ENCODE results near the gene IGF2. TPM values are rescaled to one million over a fixed set of nuclear protein-coding genes. Genes with fewer than 3 reads are reported as not detected.

The IGF2 gene
- total RNA-seq, 1 experiment from 2014 or later = 1.5 TPM

- POLR2A ChIA-PET = no interaction called here
- H3K27me3 Mint-ChIP-seq (ENCODE audit: low read depth) = peaks cover 15% of the 10 kb centered on the region
- CTCF ChIA-PET = interaction anchor here (0.5 to 2.1 kb wide), 19 partner anchors 8 to 441 kb away, joined by 3 to 21 read pairs (median 4); no protein-coding TSS in a partner anchor
- no peak for TF ChIP-seq ZNF423 (CRISPR knock-in tag; IDR thresholded peaks at IDR 0.05)
- no peak for TF ChIP-seq TEAD1 (CRISPR knock-in tag; IDR thresholded peaks at IDR 0.05)
- TF ChIP-seq NFYB (CRISPR knock-in tag; conservative IDR thresholded peaks at IDR 0.05; ENCODE audit: low read depth) = no peak
- TF ChIP-seq, protein P1, sequence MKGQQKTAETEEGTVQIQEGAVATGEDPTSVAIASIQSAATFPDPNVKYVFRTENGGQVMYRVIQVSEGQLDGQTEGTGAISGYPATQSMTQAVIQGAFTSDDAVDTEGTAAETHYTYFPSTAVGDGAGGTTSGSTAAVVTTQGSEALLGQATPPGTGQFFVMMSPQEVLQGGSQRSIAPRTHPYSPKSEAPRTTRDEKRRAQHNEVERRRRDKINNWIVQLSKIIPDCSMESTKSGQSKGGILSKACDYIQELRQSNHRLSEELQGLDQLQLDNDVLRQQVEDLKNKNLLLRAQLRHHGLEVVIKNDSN (CRISPR knock-in tag; IDR thresholded peaks at IDR 0.05) = no peak
- TF ChIP-seq, protein P2, sequence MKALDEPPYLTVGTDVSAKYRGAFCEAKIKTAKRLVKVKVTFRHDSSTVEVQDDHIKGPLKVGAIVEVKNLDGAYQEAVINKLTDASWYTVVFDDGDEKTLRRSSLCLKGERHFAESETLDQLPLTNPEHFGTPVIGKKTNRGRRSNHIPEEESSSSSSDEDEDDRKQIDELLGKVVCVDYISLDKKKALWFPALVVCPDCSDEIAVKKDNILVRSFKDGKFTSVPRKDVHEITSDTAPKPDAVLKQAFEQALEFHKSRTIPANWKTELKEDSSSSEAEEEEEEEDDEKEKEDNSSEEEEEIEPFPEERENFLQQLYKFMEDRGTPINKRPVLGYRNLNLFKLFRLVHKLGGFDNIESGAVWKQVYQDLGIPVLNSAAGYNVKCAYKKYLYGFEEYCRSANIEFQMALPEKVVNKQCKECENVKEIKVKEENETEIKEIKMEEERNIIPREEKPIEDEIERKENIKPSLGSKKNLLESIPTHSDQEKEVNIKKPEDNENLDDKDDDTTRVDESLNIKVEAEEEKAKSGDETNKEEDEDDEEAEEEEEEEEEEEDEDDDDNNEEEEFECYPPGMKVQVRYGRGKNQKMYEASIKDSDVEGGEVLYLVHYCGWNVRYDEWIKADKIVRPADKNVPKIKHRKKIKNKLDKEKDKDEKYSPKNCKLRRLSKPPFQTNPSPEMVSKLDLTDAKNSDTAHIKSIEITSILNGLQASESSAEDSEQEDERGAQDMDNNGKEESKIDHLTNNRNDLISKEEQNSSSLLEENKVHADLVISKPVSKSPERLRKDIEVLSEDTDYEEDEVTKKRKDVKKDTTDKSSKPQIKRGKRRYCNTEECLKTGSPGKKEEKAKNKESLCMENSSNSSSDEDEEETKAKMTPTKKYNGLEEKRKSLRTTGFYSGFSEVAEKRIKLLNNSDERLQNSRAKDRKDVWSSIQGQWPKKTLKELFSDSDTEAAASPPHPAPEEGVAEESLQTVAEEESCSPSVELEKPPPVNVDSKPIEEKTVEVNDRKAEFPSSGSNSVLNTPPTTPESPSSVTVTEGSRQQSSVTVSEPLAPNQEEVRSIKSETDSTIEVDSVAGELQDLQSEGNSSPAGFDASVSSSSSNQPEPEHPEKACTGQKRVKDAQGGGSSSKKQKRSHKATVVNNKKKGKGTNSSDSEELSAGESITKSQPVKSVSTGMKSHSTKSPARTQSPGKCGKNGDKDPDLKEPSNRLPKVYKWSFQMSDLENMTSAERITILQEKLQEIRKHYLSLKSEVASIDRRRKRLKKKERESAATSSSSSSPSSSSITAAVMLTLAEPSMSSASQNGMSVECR (CRISPR knock-in tag; IDR thresholded peaks at IDR 0.05; ENCODE audit: borderline replicate concordance) = no peak
- no peak for TF ChIP-seq OVOL2 (CRISPR knock-in tag; IDR thresholded peaks at IDR 0.05; ENCODE audit: borderline replicate concordance)
- TF ChIP-seq TCF7 (CRISPR knock-in tag; IDR thresholded peaks at IDR 0.05; ENCODE audit: low read depth) = no peak
- no peak for TF ChIP-seq IRF2 (CRISPR knock-in tag; IDR thresholded peaks at IDR 0.05; ENCODE audit: borderline replicate concordance, low read depth)
- no peak for TF ChIP-seq CREB1 (CRISPR knock-in tag; IDR thresholded peaks at IDR 0.05)
- TF ChIP-seq ZBTB21 (CRISPR knock-in tag; IDR thresholded peaks at IDR 0.05; ENCODE audit: borderline replicate concordance) = no peak
- no peak for TF ChIP-seq CBFB (CRISPR knock-in tag; IDR thresholded peaks at IDR 0.05; ENCODE audit: low read depth)
- TF ChIP-seq ZNF281 (CRISPR knock-in tag; IDR thresholded peaks at IDR 0.05) = no peak
- no peak overlapping the region for H3K4me3 Mint-ChIP-seq
- no peak overlapping the region for H3K27ac Mint-ChIP-seq
- H3K9me3 Mint-ChIP-seq = peaks cover 13% of the 10 kb centered on the region
- peaks cover 11% of the 10 kb centered on the region for H3K36me3 Mint-ChIP-seq
- peak; percentile 47 for ATAC-seq
- no peaks in the 10 kb centered on the region for H3K4me1 Mint-ChIP-seq
- DNase-seq (ENCODE audit: low spot score) = no peak
Measured at GRCh38 chr11:2088746-2089535, 50.2 kb downstream of the IGF2 start.

DNA sequence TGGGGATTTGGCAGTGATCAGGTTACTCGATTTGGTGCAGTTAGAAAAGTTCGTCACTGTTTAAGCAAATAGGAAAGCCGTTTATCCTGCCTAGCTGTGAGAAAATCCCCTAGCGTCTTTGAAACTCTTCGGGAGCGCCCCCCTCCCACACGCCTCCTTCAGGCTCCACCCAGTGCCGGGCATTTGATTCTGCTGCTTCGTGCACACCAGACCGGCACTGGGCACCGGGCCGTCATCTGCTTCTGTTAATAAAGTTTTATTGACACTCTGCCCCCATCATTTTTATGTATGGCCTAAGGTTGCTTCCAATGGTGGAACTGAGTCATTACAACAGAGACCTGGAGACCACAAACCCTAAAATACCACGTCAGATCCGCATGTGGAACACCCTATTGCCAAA, 50.9 kb downstream of the IGF2 start:
- H3K36me3 Mint-ChIP-seq = peaks cover 16% of the 10 kb centered on the region
- no peak overlapping the region for H3K27ac Mint-ChIP-seq
- peaks cover 21% of the 10 kb centered on the region for H3K27me3 Mint-ChIP-seq (ENCODE audit: low read depth)
- no peaks in the 10 kb centered on the region; the same call in 1 of the 2 replicates for H3K4me1 Mint-ChIP-seq
- peaks cover 20% of the 10 kb centered on the region for H3K9me3 Mint-ChIP-seq
- DNase-seq (ENCODE audit: low spot score) (no peak), ATAC-seq (no peak)
- no peak overlapping the region for H3K4me3 Mint-ChIP-seq
- CTCF ChIA-PET = interaction anchor here (1.6 to 2.1 kb wide), 4 partner anchors 14 to 68 kb away, joined by 5 to 21 read pairs (median 8); no protein-coding TSS in a partner anchor
- POLR2A ChIA-PET = no interaction called here
- TF ChIP-seq E2F1 (CRISPR knock-in tag; IDR thresholded peaks at IDR 0.05) (no peak), CREB1 (CRISPR knock-in tag; IDR thresholded peaks at IDR 0.05) (no peak), ZNF425 (CRISPR knock-in tag; conservative IDR thresholded peaks at IDR 0.05) (no peak), OVOL2 (CRISPR knock-in tag; IDR thresholded peaks at IDR 0.05; ENCODE audit: borderline replicate concordance) (no peak), RORB (CRISPR knock-in tag; IDR thresholded peaks at IDR 0.05) (no peak), AR (CRISPR knock-in tag; IDR thresholded peaks at IDR 0.05) (no peak)
- TF ChIP-seq, protein P3, sequence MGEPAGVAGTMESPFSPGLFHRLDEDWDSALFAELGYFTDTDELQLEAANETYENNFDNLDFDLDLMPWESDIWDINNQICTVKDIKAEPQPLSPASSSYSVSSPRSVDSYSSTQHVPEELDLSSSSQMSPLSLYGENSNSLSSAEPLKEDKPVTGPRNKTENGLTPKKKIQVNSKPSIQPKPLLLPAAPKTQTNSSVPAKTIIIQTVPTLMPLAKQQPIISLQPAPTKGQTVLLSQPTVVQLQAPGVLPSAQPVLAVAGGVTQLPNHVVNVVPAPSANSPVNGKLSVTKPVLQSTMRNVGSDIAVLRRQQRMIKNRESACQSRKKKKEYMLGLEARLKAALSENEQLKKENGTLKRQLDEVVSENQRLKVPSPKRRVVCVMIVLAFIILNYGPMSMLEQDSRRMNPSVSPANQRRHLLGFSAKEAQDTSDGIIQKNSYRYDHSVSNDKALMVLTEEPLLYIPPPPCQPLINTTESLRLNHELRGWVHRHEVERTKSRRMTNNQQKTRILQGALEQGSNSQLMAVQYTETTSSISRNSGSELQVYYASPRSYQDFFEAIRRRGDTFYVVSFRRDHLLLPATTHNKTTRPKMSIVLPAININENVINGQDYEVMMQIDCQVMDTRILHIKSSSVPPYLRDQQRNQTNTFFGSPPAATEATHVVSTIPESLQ (CRISPR knock-in tag; IDR thresholded peaks at IDR 0.05) = no peak
